ENCODE data around the gene DOP1A.

DOP1A gene

DNA sequence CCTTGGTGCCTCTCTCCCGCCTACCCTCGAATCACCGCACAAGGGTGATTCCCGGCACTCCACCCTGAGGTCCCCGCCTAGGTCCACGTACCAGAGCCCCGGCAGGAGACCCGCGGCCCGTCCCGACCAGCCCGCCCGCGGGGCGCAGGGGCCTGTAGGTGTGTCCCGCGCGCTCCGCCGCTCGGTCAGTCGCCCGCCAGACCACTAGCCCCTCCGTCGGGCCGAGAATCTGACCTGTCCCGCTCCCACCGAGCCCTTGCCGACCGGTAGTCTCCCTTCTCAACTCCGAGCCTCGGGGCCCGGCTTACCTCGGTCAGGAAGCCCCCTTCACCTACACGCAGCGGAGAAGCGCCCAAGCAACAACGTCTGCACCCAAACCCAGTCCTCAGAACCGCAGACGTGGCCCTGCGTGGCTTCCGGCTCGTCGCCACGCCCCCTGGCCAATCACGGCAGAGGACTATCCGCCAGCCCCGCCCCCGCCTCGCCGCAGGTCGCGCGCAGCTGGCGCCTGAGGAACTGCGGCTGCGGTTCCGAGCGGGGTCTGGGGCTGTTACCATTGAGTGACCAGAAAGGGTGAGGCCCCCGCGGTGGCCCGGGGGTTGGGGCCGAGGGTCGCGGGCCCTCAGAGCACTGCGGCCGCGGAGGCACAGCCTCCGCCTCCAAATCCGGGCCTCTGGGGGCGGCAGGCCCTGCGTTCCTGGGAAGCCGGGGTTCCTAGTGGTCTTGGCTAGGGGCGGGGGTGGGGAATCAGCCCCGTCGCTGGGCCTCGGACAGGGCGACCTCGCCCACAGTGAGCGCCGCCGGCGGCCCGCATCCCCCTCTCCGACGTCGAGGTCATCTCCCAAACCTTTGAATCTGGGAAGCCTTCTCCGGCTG is 125.6 kb downstream of the DOP1A start, which contains the start of the genes PGM3 and RWDD2A:
TSS of gene PGM3 (minus strand) at position 395 of the 876 bp plus-strand sequence. CDS start 2,253 bp downstream, outside the sequence.
TSS of gene RWDD2A (plus strand) at position 487 of the 876 bp plus-strand sequence. CDS start 1,095 bp downstream, outside the sequence.
- peak within 1 kb of the TSS; percentile 54 for H3K27ac ChIP-seq
- no peak for DNase-seq (ENCODE audit: low read depth, low spot score)

DNA sequence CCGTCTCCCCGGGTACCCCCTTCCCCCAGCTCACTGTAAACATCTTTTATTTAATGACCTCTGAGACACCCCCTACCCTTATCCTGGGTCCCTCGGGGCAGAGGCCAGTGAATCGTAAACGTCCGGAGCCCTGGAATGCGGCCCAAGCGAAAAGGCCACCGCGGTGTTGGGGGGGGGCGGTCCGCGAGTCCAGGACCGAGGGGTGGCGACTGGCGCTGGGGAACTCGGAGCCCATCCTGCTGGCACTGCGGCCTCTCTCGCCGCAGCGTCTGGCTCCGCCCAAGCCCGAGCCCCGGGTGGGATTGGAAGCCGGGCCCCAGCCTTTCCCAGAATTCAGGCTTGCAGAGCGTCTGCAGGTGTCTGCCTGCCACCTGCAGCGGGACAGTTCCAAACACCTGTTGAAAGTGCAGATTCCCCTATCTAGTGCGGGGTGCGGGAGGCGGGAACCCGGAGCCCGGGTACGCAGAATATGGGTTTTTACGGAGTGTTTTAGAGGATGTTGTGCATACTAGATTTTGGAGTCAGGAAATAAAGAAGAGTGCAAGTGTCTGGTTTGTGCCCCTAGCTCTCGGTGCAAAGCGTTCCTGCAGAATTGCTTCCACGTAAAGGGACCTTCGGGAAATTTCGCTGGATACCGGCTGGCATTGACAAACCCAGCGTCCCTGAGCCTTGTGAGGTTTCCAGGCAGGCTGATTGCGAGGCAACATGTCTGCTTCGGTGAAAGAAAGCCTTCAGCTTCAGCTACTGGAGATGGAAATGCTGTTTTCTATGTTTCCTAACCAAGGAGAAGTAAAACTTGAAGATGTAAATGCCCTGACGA is 126.5 kb downstream of the DOP1A start:
- DNase-seq (ENCODE audit: low read depth, low spot score) = no peak
- no peak overlapping the region for H3K27ac ChIP-seq

DNA sequence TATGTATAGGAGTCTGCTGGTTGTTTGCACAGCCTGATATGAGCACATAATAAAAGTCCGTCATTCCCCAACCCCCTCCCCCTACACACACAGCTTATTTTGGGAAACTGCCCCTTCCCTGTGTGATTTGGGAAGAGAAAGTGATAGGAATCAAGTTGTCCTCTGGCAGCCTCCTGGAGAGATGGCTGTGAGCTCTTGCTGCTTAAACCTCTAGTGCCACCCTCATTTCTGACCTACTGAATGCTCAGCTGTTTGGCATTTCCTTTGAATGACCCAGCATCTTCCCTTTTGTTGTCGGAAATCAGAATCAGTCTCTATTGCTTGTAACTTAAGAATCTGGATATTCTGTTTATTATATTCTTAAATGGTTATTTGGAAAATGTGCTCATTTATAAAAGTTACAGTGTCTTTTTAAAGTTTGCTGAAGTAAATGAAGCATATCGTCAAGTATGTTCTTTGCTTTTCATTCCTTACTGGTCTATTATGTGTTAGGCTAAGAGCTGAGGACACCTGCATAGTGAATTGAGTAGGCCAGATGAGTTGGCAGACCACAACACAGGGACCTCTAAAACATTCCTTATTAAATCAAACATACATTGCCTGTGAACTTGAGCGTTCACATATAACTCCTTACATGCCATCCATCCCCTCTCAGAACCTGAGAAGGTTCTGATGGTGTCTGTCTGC is 131.2 kb downstream of the DOP1A start:
- H3K27ac ChIP-seq = peak overlapping the region; percentile 66
- no peak for DNase-seq (ENCODE audit: low read depth, low spot score)

DNA sequence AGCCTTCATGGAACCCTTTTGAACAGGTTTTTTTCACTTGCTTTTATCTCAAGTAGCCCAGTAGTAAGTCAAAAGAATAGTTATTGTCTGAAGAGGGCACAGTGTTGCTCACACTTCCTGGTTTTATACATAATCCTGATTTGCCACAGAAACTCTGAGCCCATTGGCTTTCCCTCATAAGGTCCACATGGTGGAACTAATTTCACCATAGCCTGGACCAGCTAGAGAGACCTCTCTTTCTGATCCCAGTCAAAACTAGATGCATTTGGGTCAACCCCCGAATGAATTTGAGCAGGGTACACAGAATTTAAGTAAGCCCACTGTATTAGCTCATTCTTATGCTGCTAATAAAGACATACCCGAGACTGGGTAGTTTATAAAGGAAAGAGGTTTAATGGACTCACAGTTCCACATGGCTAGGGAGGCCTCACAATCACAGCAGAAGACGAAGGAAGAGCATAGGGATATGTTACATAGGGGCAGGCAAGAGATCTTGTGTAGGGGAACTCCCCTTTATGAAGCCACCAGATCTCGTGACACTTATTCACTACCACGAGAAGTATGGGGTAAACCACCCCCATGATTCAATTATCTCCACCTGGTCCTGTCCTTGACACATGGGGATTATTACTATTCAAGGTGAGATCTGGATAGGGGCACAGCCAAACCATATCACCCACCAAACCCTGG is 131.8 kb downstream of the DOP1A start:
- DNase-seq (ENCODE audit: low read depth, low spot score) = no peak
- peak overlapping the region; percentile 66 for H3K27ac ChIP-seq

DNA sequence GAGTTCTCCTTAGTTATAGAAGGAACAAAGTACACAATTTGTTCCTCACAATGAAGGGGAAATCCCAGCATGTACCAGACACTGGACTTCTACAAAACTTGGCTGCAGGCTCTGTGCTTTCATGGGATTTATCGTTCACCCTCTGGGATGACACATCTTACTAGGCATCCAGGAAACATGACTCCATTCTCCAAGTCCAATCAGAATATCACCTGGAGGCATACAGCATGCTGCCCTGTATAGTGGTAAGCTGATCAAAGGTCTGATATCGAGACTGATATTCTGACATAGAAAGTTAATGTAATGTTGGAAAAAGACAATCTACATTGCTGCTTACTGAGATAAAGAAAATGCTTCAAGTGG is 132.4 kb downstream of the DOP1A start:
- peak; percentile 79 for DNase-seq (ENCODE audit: low read depth, low spot score)
- H3K27ac ChIP-seq = peak overlapping the region; percentile 66

DNA sequence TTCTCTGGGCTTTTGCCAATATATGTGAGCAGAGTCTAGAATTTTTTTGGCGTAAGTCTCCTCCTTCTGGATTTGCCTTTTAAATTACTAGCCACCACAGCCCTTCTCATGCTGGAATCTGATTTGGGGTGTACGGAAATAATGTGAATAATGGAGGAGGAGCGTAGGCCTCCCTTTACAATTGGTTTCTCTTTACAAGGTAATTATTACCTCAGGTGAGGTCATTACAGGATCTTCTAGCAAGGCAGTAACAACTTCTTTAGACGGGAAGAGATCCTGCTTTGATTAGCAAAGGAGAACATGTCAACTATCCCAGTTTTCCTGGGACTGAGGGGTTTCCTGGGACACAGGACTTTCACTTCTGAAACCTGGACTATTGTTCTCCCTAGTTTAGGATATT is 134.6 kb downstream of the DOP1A start:
- H3K27ac ChIP-seq = no peak overlapping the region
- DNase-seq (ENCODE audit: low read depth, low spot score) = no peak

DNA sequence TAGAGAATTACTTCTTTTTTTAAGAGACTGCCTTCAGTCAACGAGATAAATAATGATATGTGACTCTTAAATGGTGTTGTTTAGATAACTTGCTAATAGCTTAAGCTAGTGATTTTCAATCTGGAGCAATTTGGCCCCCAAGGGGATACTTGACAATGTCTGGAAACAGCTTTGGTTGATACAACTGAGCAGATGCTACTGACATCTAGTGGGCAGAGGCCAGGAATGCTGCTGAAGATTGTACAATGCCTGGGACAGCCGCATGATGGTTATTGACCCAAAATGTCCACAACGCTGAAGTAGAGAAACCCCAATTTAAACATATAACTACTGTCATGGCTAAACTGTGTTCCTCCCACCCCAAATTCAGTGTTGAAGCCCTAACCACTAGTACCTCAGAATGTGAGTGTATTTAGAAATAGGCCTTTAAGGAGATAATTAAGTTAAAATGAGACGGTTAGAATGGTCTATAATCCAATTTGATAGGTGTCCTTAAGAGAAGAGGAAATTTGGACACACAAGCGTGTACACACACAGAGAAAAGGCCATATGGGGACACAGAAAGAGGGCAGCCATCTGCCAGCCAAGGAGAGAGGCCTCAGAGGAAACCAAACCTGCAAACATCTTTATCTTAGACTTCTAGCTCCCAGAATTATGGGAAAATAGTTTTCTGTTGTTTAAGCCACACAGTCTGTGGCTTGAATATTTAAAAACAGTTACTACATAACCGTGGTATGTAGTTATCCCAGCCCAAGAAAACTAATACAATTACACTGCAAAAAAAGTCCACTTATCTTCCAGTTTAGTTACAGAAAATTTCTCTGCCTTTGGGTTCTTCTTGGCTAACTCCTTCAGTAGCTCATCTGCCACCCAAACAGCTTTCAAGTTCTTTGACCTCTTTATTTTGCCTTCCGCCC is 147.9 kb downstream of the DOP1A start:
- DNase-seq (ENCODE audit: low read depth, low spot score) = no peak
- no peak overlapping the region for H3K27ac ChIP-seq

DNA sequence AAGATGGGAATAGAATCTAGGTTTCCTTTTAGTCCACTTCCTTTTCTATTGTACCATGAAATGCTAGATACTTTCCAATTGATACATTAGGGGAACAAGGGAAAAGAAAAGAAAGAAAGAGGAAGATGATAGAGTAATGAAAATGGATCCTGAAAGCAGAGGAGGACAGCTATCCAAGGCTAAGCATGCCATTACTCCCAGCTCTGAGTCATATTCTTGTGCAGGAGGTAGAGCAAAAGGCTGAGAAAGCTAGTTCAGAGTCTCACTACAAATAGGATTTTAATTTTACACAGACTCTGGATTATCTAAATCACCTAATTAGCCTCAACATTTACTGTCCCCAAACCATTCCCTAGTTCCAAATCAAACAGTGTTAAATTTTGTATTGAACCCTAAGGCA is 149.3 kb downstream of the DOP1A start:
- no peak for DNase-seq (ENCODE audit: low read depth, low spot score)
- no peak overlapping the region for H3K27ac ChIP-seq
